Fibroblast of lung (primary cell): ENCODE measurements around the gene ADGRF3.

ENCODE experiments used
- CTCF ChIP-seq, 2 donors: IDR thresholded peaks in 1 of 2; conservative IDR thresholded peaks in 1 of 2; 1 replicate in 1 of 2; 2 replicates in 1 of 2; pipeline ENCODE4 v1.5.1; 2011 to 2012; ENCODE audit warnings: low read length in 2 of 2, control low read depth in 1 of 2, inconsistent platforms in 1 of 2, low read depth in 1 of 2, mild to moderate bottlenecking in 1 of 2
- EZH2 ChIP-seq: IDR thresholded peaks from 2 replicates; pipeline ENCODE4 v1.5.1; 2012; ENCODE audit warnings: low read length, control low read depth, mild to moderate bottlenecking; ENCODE audit errors: missing control alignments

GRCh38 chr2:26299471-26300101 is 47.0 kb downstream of the ADGRF3 start:
- TF ChIP-seq CTCF (conservative IDR thresholded peaks at IDR 0.05 in 1 of 2, IDR thresholded peaks at IDR 0.05 in 1 of 2; ENCODE audit: low read depth in 1 of 2, low read length in 2 of 2) (no peak), EZH2 (no peak)
